ENCODE measurements around the gene ZNF358. TPM values are rescaled to one million over a fixed set of nuclear protein-coding genes. Genes with fewer than 3 reads are reported as not detected.
A peak's percentile ranks its signal among the peaks of the same experiment; 100 is the strongest.

Gene ZNF358
- total and polyA plus RNA-seq, 2 of the 13 experiments (the other 11 are each of a cell fraction or from before 2014, with no cell fraction given) = 9.1 to 37.0 TPM

DNA sequence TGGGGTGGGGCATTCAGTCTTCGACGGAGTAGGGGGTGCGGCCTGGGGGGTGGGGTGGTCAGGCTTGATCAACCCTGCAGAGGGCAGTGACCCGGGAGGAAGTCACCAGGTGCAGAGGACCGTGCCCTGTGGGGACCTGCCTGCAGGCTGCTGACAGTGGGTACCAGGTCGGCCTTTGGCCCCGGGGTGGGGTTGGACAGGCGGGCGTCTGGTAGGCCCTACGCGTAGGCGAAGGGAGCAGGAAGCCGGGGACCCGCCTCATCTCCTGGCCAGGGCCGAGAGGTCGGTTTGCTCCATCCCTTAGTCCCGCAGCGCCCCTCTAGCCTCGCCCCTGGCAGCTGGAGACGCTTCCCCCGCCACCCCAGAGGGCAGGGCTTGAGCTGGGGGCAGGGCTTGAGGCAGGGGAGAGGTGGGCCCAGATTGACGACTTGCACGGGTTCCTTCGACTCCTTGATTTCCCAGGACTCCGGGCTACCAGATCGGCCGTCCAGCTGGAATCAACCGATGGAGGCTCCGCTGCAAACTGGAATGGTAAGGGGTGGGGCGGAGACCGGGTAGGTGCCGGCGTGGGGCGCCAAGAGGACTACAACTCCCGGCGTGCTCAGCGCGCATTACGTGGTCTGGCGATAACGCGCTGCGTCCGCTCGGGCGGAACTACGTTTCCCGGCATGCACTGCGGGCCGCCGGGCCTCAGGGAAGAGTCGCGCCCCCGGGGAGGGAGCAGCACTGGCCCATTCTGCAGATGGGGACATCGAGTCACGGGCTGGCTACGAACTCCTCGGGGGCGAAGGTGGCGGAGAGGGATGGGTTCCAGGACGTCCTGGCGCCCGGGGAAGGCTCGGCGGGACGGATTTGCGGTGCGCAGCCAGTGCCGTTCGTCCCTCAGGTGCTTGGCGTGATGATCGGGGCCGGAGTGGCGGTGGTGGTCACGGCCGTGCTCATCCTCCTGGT, 19.4 kb downstream of the ZNF358 start, which contains the start of gene PNPLA6 (continued):
- TF ChIP-seq, protein P1, sequence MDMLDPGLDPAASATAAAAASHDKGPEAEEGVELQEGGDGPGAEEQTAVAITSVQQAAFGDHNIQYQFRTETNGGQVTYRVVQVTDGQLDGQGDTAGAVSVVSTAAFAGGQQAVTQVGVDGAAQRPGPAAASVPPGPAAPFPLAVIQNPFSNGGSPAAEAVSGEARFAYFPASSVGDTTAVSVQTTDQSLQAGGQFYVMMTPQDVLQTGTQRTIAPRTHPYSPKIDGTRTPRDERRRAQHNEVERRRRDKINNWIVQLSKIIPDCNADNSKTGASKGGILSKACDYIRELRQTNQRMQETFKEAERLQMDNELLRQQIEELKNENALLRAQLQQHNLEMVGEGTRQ (IDR thresholded peaks at IDR 0.05; ENCODE audit: low read depth, low read length) = no peak
- TF ChIP-seq, protein P1 (CRISPR knock-in tag; IDR thresholded peaks at IDR 0.05; ENCODE audit: borderline replicate concordance) = no peak
- no peak for TF ChIP-seq DPF2 (CRISPR knock-in tag; IDR thresholded peaks at IDR 0.05; ENCODE audit: borderline replicate concordance, low read depth)
- TF ChIP-seq, protein P2, sequence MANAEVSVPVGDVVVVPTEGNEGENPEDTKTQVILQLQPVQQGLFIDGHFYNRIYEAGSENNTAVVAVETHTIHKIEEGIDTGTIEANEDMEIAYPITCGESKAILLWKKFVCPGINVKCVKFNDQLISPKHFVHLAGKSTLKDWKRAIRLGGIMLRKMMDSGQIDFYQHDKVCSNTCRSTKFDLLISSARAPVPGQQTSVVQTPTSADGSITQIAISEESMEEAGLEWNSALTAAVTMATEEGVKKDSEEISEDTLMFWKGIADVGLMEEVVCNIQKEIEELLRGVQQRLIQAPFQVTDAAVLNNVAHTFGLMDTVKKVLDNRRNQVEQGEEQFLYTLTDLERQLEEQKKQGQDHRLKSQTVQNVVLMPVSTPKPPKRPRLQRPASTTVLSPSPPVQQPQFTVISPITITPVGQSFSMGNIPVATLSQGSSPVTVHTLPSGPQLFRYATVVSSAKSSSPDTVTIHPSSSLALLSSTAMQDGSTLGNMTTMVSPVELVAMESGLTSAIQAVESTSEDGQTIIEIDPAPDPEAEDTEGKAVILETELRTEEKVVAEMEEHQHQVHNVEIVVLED (CRISPR knock-in tag; IDR thresholded peaks at IDR 0.05; ENCODE audit: borderline replicate concordance) = peak; percentile 100
- TF ChIP-seq ZFP62 (CRISPR knock-in tag; IDR thresholded peaks at IDR 0.05) = no peak
- peak; percentile 62; the same call in 1 of the 2 replicates for TF ChIP-seq ZNF556 (CRISPR knock-in tag; IDR thresholded peaks at IDR 0.05; ENCODE audit: borderline replicate concordance)
- TF ChIP-seq GATAD1 (CRISPR knock-in tag; IDR thresholded peaks at IDR 0.05) = peak; percentile 88
- no peak for TF ChIP-seq ZNF790 (CRISPR knock-in tag; IDR thresholded peaks at IDR 0.05; ENCODE audit: borderline replicate concordance)
- TF ChIP-seq, protein P3, sequence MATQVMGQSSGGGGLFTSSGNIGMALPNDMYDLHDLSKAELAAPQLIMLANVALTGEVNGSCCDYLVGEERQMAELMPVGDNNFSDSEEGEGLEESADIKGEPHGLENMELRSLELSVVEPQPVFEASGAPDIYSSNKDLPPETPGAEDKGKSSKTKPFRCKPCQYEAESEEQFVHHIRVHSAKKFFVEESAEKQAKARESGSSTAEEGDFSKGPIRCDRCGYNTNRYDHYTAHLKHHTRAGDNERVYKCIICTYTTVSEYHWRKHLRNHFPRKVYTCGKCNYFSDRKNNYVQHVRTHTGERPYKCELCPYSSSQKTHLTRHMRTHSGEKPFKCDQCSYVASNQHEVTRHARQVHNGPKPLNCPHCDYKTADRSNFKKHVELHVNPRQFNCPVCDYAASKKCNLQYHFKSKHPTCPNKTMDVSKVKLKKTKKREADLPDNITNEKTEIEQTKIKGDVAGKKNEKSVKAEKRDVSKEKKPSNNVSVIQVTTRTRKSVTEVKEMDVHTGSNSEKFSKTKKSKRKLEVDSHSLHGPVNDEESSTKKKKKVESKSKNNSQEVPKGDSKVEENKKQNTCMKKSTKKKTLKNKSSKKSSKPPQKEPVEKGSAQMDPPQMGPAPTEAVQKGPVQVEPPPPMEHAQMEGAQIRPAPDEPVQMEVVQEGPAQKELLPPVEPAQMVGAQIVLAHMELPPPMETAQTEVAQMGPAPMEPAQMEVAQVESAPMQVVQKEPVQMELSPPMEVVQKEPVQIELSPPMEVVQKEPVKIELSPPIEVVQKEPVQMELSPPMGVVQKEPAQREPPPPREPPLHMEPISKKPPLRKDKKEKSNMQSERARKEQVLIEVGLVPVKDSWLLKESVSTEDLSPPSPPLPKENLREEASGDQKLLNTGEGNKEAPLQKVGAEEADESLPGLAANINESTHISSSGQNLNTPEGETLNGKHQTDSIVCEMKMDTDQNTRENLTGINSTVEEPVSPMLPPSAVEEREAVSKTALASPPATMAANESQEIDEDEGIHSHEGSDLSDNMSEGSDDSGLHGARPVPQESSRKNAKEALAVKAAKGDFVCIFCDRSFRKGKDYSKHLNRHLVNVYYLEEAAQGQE (IDR thresholded peaks at IDR 0.05; ENCODE audit: borderline replicate concordance in 1 of 2, low read depth in 1 of 2, low read length in 2 of 2) = no peak
- TF ChIP-seq EP300 (IDR thresholded peaks at IDR 0.05; ENCODE audit: low read depth in 2 of 2, low read length in 2 of 2) = no peak
- TF ChIP-seq EP300 (CRISPR knock-in tag; IDR thresholded peaks at IDR 0.05; ENCODE audit: borderline replicate concordance) = no peak
- TF ChIP-seq ZNF33B (CRISPR knock-in tag; IDR thresholded peaks at IDR 0.05) = no peak
- TF ChIP-seq, protein P4, sequence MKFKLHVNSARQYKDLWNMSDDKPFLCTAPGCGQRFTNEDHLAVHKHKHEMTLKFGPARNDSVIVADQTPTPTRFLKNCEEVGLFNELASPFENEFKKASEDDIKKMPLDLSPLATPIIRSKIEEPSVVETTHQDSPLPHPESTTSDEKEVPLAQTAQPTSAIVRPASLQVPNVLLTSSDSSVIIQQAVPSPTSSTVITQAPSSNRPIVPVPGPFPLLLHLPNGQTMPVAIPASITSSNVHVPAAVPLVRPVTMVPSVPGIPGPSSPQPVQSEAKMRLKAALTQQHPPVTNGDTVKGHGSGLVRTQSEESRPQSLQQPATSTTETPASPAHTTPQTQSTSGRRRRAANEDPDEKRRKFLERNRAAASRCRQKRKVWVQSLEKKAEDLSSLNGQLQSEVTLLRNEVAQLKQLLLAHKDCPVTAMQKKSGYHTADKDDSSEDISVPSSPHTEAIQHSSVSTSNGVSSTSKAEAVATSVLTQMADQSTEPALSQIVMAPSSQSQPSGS (CRISPR knock-in tag; IDR thresholded peaks at IDR 0.05) = peak; percentile 87
- no peak; the same call in 1 of the 2 replicates for TF ChIP-seq NFYB (CRISPR knock-in tag; IDR thresholded peaks at IDR 0.05)
- TF ChIP-seq ZNF83 (CRISPR knock-in tag; IDR thresholded peaks at IDR 0.05; ENCODE audit: borderline replicate concordance) = no peak
- TF ChIP-seq, protein P5, sequence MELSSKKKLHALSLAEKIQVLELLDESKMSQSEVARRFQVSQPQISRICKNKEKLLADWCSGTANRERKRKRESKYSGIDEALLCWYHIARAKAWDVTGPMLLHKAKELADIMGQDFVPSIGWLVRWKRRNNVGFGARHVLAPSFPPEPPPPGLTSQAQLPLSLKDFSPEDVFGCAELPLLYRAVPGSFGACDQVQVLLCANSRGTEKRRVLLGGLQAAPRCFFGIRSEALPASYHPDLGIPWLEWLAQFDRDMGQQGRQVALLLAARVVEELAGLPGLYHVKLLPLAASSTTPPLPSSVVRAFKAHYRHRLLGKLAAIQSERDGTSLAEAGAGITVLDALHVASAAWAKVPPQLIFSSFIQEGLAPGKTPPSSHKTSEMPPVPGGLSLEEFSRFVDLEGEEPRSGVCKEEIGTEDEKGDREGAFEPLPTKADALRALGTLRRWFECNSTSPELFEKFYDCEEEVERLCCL (CRISPR knock-in tag; IDR thresholded peaks at IDR 0.05; ENCODE audit: borderline replicate concordance) = no peak
- no peak for TF ChIP-seq ZNF207 (IDR thresholded peaks at IDR 0.05; ENCODE audit: borderline replicate concordance)

Data from HepG2 (cell line).